Activated T-cell treated with anti-CD3 and anti-CD28 coated beads, Interleukin-2, amount 50 U/mL, for 1 hour (primary cell): ENCODE results near the gene LINC01488.

Experiments used
- DNase-seq: peaks from one replicate; pipeline ENCODE4 v3.0.0-alpha.2; 2020

Gene LINC01488

DNA sequence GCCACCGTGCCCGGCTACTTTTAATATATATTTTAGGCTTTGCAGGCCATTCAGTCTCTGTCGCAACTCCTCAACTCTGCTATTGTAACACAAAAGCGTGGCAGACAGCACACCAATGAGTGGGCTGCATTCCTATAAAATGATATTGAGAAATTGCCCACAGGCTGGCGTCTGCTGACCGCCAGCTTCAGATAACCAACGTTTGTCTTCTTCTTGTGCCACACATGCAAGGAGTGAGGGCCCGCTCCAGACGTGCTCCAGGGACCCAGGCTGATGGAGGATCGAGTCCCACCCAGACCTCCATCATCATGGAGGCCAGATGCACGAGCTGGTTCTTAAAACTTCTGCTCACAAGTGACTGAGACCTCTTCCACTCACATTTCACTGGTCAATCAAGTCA lies 35.4 kb upstream of the LINC01488 start:
- DNase-seq, result no peak

DNA sequence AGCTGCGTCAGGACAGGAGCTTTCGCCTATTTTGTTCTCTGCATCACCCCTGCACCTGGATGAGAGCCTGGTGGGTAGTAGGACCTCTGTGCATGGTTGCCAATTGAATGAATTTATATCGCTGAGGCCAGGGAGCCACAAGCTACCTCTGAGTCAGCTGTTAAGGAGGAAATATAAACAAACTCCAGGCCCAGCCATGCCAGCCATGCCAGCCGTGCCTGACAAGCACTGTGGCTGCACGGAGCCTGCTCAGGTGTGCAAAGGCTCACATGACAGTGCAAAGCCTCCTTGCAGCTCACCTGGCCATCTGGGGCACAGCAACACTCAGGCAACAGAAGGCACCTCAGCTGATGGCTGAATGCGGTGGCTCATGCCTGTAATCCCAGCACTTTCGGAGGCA lies 33.7 kb upstream of the LINC01488 start:
- DNase-seq, result no peak

DNA sequence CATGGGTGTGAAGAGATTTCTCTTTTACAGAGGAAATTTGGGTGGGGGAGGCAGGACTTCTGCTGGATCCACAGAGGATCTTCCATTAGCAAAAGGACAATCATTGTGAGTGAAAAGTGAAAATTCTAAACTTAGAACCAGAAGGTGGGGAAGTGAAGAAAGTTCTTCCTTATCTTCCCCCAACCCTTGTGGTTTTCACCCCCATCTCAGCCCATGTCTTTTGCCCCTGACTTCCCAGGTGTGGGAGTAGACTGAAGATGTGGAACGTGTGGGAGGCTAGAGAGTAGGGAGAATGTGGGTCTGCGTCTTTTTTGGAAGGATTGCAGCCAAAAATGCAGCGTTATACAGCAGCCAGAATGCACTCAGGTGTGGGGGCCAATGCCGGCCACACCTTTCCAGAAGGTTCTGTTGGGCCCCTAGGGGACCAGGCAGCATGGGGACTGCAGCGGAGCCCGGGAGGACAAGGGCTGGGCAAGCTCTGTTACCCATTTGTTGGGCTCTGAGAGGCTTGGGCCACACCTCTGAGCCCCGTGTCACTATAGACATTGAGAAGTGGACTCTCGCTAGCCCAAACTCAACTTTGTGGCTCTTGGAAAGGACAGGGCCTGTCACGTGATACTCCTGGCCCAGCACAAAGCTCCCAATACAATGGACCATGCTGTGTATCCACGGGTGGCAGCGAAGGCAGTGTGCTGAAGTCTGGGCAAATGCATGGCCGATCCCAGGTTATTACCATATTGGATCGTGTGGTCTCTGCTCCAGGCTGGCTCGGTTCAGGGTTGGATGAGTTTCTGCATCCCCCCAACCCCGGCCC lies 32.8 kb upstream of the LINC01488 start:
- DNase-seq, result no peak

DNA sequence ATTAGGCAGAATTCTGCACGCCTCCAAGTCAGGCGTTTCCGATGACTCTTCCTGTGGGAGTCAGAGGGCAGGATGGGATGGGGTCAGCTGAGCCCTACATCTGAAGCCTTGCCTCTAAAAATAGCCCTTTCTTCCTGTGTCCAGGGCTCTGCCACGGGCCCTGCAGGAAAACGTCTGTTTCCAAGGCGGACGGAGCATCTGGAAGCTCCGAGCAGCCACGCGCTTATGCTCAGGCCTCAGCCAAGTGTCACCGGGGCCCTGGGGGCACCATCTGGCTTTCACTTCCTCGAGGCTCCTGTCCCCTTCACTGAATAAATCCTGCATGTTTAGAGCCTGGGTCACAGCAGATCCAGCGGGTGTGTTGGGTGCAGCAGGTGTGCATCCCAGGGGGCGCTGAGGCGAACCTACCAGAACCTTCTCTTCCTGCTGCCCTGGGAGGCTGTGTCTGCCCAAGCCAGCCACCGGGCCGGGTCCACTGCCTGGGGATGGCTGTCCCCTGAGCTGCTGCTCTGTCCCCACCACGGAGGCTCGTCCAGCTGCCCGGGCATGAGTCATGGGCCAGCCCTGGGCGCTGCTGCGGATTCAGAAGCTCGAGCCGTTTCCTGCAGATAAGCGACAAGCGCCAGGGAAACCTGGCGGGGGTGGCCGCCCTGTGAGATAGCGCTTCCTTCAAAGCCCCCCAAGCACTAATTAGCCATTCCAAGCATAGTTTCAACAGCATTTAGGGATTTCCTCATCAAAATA lies 32.0 kb upstream of the LINC01488 start:
- no peak for DNase-seq

DNA sequence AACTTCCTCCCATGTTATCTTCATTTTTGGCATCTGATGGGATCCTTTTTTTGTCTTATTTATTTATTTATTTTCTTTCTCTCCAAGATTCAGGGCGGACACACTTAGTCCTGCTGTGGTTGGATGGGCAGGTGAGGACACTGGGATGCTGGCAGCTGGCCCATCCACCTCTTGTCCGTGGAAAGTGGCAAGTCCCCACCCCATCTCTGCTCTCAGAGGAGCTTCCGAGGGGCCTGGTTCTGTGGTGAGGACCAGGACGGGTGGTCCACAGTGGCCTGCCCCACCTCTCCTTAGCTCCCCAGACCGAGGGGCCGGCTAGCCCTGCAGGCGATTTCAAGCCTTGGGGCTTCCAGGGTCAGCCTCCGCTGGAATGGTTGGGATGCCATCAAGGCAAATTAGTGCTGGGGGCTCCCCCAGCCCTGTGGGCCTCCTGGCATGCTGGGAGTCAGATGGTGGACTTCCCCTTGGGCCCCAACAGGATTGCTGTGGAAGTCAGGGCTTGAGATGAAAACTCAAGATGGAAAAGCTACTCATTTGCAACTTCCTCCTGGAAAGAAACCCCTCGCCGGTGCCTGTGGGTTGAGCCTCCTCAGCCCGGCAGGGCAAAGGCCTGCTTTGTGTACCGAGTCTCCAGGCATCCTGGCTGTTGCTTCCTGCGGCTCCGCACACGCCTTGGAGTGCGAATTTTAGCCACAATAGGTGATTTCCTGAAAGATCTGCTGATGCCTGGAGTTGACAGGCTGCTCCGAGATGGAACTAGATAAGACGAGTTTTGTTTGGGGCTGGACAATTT lies 31.2 kb upstream of the LINC01488 start:
- no peak for DNase-seq

DNA sequence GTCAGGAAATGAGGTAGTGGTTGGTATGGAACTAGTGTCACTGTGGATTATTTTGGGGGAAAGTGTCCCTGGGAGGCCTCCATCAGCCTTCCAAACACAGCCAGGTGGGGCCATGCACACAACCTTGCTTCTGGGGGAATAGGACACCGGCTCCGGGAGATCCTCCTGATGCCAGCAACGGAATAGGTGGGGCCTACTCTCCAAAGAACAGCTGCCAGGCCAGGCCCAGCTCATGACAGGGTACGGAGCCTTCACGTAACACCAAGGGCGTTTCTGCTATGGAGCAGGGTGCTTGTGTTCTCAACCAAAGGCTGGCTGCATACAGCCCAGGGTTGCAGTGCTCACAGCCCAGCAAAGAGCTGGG lies 30.6 kb upstream of the LINC01488 start:
- DNase-seq, result no peak

DNA sequence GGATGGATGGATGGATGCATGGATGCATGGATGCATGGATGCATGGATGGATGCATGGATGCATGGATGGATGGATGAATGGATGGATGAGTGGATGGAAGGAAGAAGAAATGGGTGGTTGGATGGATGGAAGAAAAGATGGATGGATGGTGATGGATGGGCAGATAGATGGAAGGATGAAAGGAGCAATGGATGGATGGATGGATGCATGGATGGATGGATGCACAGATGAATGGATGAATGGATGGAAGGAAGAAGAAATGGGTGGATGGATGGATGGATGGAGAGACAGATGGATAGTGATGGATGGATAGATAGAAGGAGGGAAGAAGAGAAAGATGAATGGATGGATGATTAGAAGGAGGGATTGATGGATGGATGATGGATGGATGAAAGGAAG lies 30.2 kb upstream of the LINC01488 start:
- DNase-seq, result no peak

DNA sequence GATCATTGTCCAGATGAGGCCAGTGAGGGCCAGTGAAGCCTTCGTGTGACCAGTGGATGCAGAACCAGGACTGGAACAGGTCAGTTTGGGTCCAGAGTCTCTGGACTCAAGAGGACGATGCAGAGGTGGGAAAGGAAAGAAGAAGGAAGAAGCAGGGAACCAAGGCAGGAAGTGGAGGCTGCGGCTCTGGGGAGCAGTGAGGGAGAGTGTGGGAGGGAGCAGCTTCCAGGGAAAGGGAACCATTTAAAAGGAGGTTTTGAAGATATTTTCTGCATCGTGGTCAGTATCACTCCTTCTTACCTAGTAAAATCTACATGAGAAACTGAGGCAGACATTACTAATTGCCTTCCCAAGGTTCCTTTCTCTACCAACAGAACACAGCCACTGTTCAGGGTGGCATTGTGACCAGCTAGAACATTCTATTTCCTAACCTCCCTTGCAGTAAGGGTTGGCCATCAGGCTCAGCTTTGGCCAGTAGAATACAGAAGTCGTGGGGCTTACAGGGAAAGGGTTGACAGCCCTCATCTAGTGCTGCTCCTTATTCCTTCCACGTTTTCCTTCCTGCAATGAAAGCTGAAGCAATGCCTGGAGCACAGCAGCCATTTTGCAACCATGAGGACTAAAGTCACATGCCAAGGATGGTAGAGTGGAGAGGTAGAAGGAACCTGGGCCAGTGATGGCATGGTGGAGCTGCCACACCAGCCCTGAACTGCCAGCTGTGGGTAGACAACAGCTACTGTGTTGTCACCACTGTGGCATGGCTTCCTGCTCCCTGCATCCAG lies 29.1 kb upstream of the LINC01488 start:
- DNase-seq, result no peak

DNA sequence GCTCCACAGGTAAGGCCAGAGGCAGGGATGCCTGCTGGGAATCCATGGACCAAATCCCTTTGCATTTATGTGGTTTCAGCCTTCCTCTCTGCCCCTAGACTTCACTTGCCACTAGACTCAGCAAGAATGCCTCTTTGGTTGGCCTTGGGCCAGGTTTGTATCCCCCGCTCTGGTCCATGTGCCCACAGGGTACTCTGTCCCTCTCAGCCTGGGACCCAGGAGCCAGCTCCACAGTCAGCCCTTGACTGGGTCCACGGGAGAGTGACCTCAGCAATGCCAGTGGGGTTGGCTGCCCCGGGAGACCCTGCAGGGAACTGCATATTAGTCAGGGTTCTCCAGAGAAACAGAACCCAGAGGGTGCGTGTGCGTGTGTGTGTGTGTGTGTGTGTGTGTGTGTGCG lies 28.3 kb upstream of the LINC01488 start:
- no peak for DNase-seq

DNA sequence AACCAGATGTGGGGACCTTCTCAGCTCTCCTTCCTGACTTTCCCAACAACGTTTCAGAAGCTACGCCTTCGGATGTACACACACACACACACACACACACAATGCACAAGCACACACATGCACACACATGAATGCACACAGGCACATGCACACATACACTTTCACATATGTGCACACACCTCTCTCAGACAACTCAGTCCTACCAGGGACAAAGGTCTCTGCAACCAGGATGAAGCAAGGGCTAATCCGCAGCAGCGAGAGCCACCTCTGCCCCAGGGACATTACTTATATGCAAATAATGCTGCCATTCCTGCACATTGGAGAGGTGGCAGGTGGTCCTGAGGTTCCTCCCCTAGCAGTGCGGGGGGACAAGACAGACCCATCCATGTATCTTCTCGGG lies 27.4 kb upstream of the LINC01488 start:
- no peak for DNase-seq

DNA sequence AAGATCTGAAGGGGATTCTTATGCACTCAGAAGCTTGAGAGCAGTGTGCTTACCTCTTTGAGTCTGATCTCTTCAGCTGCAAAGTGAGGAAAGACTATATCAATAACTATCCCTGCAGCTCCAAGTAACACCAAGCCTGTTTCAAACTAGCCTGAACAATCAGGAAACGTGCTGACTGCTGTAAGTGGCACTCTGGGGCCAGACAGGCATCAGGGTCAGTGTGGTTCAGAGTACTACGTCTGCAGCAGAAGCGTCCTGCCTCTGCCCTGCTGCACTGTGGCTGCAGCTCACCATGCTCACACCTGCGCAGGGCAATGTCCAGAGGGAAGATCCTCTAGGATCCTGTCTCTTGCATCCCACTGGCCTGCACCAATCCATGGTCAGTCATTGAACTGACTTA lies 25.5 kb upstream of the LINC01488 start:
- DNase-seq, result no peak

DNA sequence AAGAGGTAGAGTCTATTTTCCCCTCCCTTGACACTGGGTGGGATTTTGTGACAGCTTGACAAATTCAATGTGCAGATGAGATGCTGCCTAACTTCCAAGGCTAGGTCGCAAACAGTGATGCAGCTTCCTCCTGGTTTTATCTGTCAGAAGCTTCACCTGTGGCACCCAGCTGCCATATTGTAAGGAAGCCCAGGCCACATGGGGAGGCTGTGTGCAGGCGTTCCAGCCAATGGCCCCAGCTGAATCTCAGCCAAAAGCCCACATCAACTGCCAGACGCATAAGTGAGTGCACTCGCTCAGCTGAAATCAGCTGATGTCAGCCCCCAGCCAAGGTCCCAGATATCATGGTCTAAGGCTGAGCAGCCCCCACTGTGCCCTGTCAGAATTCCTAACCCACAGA lies 24.8 kb upstream of the LINC01488 start:
- no peak for DNase-seq

DNA sequence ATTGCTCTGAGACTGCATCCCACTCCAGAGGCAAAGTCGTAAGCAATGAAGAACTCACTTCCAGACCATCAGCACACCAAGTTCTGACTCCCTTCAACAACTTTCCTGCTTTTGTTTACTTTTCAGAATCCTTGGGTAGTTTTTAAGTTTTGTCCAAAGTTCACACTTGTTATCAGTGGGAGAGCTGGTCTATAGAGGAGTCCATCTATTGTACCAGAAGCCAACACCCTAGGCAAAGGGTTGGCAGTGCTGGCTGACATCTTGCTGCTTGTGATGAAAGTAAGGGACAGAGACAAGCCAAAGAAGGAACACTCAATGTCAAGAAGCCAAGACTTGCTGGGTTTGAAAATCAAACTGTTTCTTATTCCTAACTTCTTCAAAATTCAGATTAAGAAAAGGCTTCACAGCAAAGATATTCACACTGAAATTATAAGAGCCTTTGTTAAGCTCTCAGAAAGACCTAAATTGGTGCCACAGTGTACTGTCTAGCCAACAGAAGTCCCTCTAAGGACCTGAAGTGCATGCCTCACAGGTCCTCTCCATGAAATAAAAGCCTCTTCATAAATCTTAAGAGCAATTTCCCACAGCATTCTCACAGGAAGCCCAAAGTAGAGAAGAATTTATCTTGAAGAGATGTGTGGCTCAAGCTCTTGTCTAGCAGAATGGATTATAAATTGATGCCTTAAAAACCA lies 21.5 kb upstream of the LINC01488 start:
- no peak for DNase-seq

DNA sequence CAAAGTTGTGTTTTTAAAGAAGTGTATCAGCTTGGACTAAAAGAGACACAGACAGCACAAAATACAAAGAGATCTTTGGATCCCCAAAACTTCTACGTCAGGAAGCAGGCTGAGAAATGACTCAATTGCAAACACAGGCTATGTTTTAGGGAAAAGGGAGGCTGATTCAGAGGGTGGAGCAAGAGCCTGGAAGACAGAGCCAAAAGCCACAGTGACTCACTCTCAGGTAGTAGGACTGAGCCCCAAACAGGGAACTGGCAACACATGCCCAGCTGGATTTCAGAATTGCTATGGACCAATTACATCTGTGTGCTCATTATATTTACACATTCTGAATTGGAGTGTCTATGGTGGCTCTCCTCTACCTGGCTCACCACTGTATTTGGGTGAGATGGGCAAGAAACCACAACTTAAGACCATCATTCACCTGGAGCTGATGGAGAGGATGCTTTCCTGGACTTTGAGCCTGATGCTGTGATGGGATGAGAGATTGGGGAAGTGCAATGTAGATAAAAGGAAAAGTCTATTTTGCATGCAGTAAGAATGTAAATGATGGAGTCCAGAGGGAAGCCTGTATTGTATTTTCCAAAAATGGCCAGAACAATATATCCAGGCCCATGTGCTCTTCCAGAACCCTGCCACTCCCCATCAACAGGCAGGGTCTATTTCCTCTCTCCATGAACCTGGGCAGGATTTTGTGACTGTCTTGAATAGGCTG lies 20.8 kb upstream of the LINC01488 start:
- DNase-seq, result no peak

DNA sequence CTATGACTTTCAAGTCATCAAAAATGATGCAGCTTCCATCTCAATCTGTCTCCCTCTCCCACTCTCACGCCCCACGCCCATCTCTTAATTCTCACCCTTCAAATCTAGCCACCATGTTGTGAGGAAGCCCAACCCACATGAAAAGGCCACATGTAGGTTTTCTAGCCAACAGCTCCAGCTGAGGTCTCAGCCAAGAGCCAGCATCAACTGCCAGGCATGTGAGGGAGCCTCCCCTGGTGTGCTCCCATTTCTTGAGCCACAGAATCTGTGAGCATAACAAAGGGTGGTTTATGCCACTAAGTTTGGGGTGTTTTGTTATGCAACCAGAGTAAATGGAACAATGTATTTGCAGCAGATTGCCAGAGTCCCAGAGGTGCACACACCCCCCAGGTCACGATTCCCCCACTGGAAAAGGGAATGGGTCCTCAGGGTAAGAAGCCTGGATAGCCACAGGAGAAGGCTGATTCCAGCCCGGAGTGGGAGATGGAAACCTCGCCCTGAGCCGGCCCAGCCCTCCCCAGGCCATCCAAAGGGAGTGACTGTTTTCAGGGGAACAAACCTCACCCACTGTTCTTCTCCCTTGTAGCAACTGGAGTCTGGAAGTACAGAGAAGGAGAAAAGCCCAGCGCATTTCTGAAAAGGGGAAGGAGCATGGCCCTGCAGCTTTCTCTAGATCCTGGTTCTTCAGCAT lies 20.0 kb upstream of the LINC01488 start:
- DNase-seq, result no peak

DNA sequence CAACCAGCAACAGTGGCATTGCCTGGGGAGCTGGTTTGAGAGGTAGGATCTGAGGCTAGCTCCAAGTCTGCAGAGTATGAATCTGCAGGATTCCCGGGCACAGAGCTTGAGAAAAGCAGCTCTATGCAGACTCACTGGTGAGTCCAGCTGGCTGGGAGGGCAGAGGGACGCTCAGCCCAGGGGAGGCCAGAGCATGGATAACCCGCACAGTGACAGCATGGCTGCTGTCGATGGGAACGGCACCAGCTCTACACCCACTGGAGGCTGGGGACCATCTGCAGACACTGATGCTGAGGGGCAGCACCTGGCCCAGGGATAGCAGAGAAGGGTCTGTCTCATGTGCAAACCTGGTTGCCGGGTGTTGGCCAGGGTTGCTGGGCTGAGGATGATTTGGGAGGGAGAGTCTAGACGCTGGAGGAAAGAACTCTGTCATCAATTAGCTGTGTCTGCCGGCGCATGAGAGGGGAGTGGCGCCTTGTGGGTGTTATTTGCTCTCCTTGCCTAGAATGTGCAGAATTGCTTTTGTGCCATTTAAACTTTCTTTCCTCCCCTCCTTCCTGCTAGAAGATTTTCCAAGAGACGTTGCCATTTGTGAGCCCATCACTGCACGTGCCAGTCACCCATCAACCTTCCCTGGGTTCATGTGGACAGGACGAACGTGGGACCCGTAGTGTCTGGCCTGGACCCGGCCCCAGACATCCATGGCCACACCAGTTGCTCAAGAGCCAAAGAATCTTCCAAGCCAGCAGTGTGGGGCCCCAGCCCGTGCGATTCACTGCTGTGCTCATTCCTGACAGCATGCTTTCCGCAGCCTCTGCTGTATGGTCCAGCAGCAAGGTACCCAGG lies 19.1 kb upstream of the LINC01488 start:
- DNase-seq, result no peak

DNA sequence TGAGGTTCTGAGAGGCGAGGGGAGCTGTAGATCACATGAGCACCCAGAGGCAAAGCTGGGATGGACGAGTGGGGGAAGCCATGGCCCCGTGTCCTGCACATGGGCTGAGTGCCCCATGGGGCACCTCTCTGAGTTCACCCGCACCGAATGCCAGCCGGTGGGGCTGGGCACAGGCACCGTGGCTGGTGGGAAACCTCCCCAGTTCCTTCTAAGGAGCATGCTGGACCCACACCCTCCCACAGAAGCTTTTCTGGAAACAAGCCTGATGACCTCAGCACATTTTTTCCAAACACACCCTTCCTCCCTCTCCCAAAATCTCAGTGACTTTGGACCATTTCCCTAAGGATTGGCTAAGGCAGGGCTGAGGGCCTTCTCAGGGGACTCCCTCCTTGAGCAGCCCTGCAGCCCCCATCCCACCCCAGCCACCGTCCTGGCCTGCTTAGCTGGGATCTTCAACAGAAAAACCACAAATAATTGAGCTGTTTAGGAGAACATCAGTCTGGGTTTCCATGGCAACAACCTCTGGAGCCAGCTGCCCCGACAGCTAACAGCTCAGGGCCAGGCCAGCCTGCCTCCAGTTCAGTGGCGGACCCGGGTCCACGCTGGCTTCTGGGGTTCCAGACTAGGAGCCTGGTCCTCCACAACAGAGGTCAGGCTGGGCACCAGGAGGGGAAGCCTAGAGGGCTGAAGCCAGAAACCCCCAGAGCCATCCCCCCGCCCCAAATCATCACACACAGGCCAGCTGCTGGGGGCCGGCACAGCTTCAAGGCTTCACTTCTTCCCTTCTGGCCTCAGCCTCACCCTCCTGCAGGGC lies 18.1 kb upstream of the LINC01488 start:
- DNase-seq, result no peak

DNA sequence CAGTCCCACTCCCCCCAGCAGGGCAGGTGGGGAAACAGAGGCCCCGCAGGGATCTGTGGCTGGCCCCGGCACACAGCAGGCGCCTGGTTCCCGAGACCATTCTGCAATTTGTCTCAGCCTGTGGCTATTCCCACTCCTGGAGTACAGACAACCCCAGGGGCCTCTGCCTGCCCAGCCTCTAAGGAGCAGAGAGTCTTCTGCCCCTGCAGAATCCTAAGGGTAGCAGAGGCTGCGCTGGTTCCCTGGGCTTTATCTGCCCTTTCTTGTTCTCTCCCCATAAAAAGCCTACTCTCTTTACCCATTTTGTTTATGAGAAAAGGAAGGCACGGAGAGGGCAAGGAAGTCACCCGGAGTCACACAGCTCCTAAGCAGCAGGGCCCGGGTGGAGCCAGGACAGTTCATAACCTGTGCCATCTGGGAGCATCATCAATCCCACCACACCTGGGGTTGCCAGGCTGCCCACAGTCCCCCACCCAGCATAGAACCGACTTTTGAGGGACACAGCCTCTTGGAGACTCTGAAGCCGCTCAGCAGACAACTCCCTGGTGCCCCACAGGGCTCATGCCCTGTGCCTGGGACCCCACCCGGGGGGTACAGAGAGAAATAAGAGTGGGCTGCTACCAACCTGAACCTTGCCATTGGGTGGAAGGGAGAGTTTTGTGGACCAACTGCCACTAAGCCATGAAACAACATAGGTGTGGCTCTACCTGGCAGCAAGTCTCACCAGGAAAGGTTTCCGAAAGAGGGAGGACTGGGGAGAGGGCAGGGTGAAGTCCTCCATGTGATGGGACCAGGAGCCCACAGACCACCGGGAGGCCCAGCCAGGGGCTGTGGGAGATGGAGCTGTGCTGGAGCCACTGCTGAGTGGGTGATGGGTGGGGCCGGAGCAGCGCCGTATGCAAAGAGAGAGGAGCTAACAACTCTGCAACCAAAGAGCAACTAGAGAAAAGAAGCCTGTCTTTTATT lies 17.2 kb upstream of the LINC01488 start:
- DNase-seq, result no peak
